Hindlimb muscle (tissue), 1 donor: ENCODE results near the gene KCNJ5. TPM values are rescaled to one million over a fixed set of nuclear protein-coding genes. Genes with fewer than 3 reads are reported as not detected.

Source experiments
- DNase-seq: peaks from one replicate; pipeline ENCODE4 v3.0.0-alpha.2; 2013
- polyA plus RNA-seq: library from polyadenylated mRNA; unstranded; fragments of 120-200 nt; gene quantifications from one replicate; pipeline ENCODE4 v1.2.1, GENCODE V29; 2013; ENCODE audit not compliant: insufficient read length

KCNJ5 gene
- polyA plus RNA-seq, 1 donor, result 1.9 TPM

GRCh38 chr11:128962896-128963295 is 71.7 kb downstream of the KCNJ5 start:
- no peak for DNase-seq

- no peak for DNase-seq
Measured at GRCh38 chr11:128963744-128964325, 72.7 kb downstream of the KCNJ5 start.

GRCh38 chr11:128964463-128964930 is 73.3 kb downstream of the KCNJ5 start:
- DNase-seq, result no peak

- DNase-seq, result no peak
Measured at GRCh38 chr11:128965485-128965884, 74.3 kb downstream of the KCNJ5 start.

DNA sequence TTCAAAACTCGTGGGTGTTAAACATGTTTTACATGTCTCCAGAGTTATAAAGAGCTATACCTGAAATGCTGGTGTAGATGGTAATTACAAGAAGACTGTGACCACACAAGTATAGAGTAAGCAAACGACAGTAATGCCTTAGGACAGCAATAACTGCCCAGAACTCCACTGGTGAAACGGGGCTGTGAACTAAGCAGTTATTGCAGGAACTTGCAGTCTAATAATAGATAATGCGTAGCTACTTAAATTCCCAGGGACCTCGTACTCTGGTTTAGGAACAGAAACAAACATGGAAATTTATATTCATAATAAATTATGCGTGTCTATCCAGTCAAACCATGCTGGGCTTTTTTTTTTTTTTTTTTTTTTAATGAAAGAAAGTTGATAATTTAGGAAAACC is 76.4 kb downstream of the KCNJ5 start:
- DNase-seq, result no peak

GRCh38 chr11:128968916-128969315 is 77.8 kb downstream of the KCNJ5 start:
- no peak for DNase-seq

Other genes starting within 250 kb of the KCNJ5 start
- 15.1 TPM for gene FLI1, start 197.3 kb upstream of the KCNJ5 start, polyA plus RNA-seq
- 0.14 TPM for gene KCNJ1, start 24.1 kb upstream of the KCNJ5 start, polyA plus RNA-seq
- 0.21 TPM for gene TP53AIP1, start 51.5 kb downstream of the KCNJ5 start, polyA plus RNA-seq